Endothelial cell (in vitro differentiated cells): ENCODE measurements around the gene GGA1. TPM values are rescaled to one million over a fixed set of nuclear protein-coding genes. Genes with fewer than 3 reads are reported as not detected.

ENCODE experiments used
- DNase-seq: peaks from one replicate; pipeline ENCODE4 v3.0.0; 2021; ENCODE audit warnings: low spot score
- H3K27ac Mint-ChIP-seq: one replicate; pipeline ENCODE4 v1.8.0; 2021; ENCODE audit warnings: mixed read lengths, inconsistent platforms; ENCODE audit not compliant: unreplicated experiment
- H3K27me3 Mint-ChIP-seq: one replicate; pipeline ENCODE4 v1.8.0; 2021; ENCODE audit warnings: mild to moderate bottlenecking, moderate library complexity, mixed read lengths, inconsistent platforms; ENCODE audit not compliant: unreplicated experiment
- H3K36me3 Mint-ChIP-seq: one replicate; pipeline ENCODE4 v1.8.0; 2021; ENCODE audit warnings: mild to moderate bottlenecking, low read depth, mixed read lengths, inconsistent platforms; ENCODE audit not compliant: unreplicated experiment
- H3K4me1 Mint-ChIP-seq: one replicate; pipeline ENCODE4 v1.8.0; 2021; ENCODE audit warnings: mild to moderate bottlenecking, mixed read lengths, inconsistent platforms; ENCODE audit not compliant: unreplicated experiment
- H3K4me3 Mint-ChIP-seq: one replicate; pipeline ENCODE4 v1.8.0; 2021; ENCODE audit warnings: mild to moderate bottlenecking, mixed read lengths, inconsistent platforms; ENCODE audit not compliant: unreplicated experiment
- H3K9me3 Mint-ChIP-seq: one replicate; pipeline ENCODE4 v1.8.0; 2021; ENCODE audit warnings: mixed read lengths, inconsistent platforms; ENCODE audit not compliant: unreplicated experiment
- CTCF ChIP-seq: fragments of 200-600 bp; sonication (generic); IDR thresholded peaks from one replicate; pipeline ENCODE4 v1.5.0; 2021; ENCODE audit warnings: antibody characterized with exemption; ENCODE audit not compliant: unreplicated experiment
- total RNA-seq: library from RNA; stranded (reverse); fragmentation: NEBNext Ultra II Directional; extraction: Animal tissue kit (Norgen Biotek cat#: 25700); gene quantifications from one replicate; pipeline ENCODE4 v1.2.1, GENCODE V29; 2021; ENCODE audit not compliant: unreplicated experiment

Gene GGA1
- total RNA-seq, 1 donor from 2014 or later: 63.6 TPM

DNA sequence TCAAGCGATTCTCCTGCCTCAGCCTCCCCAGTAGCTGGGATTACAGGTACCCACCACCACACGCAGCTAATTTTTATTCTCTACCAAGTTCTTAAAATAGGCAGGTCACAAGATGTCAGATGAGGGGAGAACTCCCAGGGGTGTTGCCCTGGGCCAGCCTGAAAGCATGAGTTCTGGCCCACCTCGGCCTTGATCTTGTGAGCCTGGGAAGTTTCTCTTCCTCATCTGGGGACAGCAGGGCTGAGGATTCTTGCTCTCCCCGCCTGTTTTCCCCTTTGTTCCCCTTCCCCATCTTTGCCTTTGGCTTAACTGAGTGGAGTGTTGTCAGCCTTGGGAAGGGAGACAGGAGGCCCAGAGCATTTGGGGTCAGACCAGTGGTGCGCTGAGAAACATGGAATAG, 53.4 kb downstream of the GGA1 start:
- TF ChIP-seq CTCF: no peak
- no peak overlapping the region for H3K27ac Mint-ChIP-seq
- no peaks in the 10 kb centered on the region for H3K9me3 Mint-ChIP-seq
- H3K27me3 Mint-ChIP-seq: peaks cover 15% of the 10 kb centered on the region
- H3K36me3 Mint-ChIP-seq: peaks cover 5% of the 10 kb centered on the region
- no peak overlapping the region for H3K4me3 Mint-ChIP-seq
- no peak for DNase-seq
- H3K4me1 Mint-ChIP-seq: peaks cover 14% of the 10 kb centered on the region

DNA sequence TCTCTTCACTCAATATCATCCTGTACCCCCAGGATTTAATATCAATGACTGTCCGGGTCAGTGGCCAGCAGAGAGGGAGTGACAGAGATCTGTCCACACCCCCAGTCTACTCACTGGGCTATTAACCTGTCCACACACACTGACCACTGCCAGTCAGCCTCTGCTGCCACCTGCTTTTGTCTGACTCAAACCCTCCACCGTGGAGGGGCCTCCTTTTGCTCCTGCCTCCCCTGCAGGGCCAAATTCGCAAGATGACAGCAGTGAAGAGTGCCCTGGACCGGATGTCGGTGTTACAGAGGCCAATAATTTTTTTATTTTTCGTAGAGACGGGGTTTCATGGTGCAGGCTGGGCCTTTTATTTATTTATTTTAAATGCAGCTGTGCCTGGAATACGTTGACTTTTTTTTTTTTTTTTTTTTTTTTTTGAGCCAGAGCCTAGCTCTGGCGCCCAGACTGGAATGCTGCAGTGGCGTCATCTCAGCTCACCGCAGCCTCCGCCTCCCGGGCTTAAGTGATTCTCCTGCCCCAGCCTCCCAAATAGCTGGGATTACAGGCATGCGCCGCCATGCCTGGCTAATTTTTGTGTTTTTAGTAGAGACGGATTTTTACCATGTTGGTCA, 55.0 kb downstream of the GGA1 start:
- peaks cover 8% of the 10 kb centered on the region for H3K27me3 Mint-ChIP-seq
- no peak overlapping the region for H3K27ac Mint-ChIP-seq
- DNase-seq: no peak
- H3K4me1 Mint-ChIP-seq: peaks cover 5% of the 10 kb centered on the region
- H3K36me3 Mint-ChIP-seq: peaks cover 5% of the 10 kb centered on the region
- no peak for TF ChIP-seq CTCF
- H3K9me3 Mint-ChIP-seq: no peaks in the 10 kb centered on the region
- H3K4me3 Mint-ChIP-seq: no peak overlapping the region

DNA sequence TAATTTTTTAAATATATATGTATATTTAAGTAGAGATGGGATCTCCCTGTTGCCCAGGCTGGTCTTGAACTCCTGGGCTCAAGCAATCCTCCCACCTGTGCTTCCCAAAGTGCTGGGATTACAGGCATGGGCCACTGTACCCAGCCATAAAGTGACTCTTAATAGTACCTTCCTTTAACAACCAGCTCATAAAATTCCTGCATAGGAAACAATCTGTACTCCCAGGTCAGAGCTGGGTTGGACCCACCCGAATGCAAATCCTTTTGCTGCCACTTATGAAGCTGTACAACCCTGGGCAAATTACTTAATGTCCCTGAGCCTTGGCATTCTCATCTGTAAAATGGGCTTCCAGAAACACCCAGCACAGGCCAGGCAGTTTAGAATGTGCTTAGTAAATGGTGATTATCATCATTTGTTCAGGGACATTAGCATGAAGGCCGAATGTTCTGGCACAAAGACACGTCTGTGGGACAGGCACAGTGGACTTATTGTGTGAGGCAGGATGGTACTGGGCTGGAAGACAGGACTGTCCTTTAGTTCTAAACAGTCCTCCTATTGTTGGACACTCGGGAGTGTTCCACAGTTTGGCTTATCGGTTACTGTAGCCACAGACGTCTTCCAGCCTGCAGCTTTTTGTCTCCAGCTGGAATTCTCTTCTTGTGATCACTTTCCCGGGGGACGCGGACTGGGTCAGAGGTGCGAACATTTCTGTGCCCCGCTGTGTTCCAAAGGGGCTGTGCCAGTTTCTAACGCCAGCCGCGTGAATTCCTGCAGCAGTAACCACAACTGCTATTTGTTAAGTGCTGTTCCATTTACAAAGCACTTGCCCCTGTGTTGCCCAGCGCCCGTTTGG, 55.8 kb downstream of the GGA1 start:
- no peak for TF ChIP-seq CTCF
- H3K27me3 Mint-ChIP-seq: peaks cover 8% of the 10 kb centered on the region
- H3K4me1 Mint-ChIP-seq: peaks cover 3% of the 10 kb centered on the region
- peaks cover 5% of the 10 kb centered on the region for H3K36me3 Mint-ChIP-seq
- no peak for DNase-seq
- H3K9me3 Mint-ChIP-seq: no peaks in the 10 kb centered on the region
- no peak overlapping the region for H3K27ac Mint-ChIP-seq
- H3K4me3 Mint-ChIP-seq: no peak overlapping the region

GRCh38 chr22:37665487-37665886, 56.9 kb downstream of the GGA1 start:
- DNase-seq: no peak
- Mint-ChIP-seq H3K36me3 (peaks cover 5% of the 10 kb centered on the region), H3K9me3 (no peaks in the 10 kb centered on the region), H3K27me3 (peaks cover 5% of the 10 kb centered on the region), H3K27ac (no peak overlapping the region), H3K4me3 (no peak overlapping the region), H3K4me1 (no peaks in the 10 kb centered on the region)
- no peak for TF ChIP-seq CTCF

GRCh38 chr22:37669586-37669985, 61.0 kb downstream of the GGA1 start:
- Mint-ChIP-seq H3K27ac (no peak overlapping the region), H3K9me3 (no peaks in the 10 kb centered on the region), H3K36me3 (peaks cover 5% of the 10 kb centered on the region), H3K27me3 (peaks cover 9% of the 10 kb centered on the region), H3K4me1 (no peaks in the 10 kb centered on the region), H3K4me3 (no peak overlapping the region)
- no peak for DNase-seq
- TF ChIP-seq CTCF: no peak
